HG03039 (cell line): ENCODE measurements around the gene UBXN7.
"Not testable (repeated sequence)": the region's sequence is repeated elsewhere in the genome, so short reads cannot be mapped to it uniquely, and the experiment has no call there.

ENCODE experiments used
- ATAC-seq: cut with Tn5 transposase; IDR thresholded peaks from one replicate; pipeline ENCODE4 v1.9.1; 2021; ENCODE audit warnings: mild to moderate bottlenecking, moderate library complexity; ENCODE audit not compliant: unreplicated experiment

UBXN7 gene

DNA sequence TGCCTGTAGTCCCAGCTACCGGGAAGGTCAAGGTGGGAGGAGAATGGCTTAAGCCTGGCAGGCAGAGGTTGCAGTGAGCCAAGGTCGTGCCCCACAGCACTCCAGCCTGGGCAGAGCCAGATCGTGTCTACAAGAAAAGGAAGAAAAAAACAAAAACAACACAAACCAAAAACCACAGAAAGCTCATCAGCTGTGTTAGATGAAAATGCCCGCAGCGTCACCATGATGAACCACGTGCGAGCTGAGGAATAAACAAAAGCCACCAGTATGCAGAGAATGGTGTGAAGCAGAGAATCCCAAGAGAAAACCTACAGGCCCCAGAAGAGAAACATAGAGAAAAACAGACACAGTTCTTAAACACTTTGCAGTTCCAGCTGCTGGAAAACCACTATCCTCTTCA is 74.3 kb downstream of the UBXN7 start:
- ATAC-seq: no peak

DNA sequence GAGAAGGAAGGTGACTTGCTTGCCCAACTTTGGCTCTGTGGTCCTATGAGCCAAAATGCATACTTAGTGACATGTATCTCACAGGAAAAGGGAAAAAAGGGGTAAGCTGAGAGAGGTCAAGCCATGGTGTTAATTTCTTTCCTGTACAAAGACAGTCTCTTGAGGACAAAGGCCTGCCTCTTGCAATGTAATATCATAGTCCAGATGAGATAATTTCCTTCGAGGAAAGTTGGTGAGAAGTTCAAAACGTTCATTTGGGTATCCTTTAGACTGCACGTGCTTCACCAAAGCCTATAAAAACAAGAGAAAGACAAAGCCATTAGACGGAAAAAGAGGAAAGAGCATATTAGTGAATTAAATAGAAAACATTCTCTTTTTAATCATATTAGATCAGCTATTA is 75.7 kb downstream of the UBXN7 start:
- ATAC-seq: no peak

DNA sequence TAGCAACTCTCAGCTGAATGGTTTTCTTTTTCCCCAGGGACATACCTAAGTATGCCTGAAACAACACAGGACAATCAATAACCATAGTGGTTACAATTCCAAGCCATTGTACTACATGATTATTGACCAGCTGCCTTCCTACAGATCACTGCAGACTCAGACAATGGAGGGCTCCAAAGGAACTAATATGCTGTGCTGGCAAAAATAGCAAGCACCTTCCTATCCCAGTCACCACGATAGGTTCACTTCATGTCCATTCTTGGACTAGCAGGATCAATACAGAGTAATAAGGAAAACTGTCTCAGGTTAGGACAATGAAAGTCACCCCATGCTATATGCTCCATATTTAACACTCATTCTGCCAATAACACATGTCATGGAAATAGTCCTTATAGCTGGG is 76.6 kb downstream of the UBXN7 start:
- ATAC-seq: no peak

DNA sequence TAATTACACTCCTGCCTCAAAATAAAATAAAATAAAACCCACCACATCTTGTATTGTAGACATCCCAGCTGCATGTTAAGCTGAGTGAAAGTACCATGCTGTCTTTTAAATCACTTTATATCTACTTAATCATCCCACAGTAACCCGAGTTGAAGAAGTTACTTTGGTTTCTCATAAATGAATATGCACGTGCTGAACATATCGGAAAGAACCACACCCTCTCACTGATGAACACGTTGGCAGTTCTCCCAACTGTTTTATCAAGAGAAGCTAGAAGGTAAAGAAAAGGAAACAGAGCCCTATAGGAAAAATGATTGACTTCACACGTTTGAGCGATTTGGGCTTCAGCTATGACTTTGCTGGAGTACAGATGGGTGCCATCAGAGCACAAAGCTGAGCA is 78.1 kb downstream of the UBXN7 start:
- no peak for ATAC-seq

DNA sequence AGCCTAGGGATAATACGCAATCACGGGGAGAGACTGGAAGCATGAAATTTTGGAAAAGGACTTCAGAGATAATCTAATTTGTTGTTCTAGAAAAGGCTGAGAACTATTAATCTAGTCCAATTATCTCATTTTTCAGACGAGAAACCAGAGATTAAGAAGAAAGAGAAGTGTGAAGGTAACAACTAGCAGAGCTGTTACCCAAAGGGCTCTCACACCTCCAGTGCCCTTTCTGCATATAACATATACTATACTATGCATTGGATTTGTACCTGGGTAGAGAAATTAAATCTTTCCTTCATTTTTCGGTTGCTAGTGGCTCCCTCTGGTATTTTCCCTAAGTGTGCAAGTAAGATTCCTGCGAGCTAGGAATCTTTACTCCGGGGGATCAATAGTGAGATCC is 80.7 kb downstream of the UBXN7 start:
- no peak for ATAC-seq

DNA sequence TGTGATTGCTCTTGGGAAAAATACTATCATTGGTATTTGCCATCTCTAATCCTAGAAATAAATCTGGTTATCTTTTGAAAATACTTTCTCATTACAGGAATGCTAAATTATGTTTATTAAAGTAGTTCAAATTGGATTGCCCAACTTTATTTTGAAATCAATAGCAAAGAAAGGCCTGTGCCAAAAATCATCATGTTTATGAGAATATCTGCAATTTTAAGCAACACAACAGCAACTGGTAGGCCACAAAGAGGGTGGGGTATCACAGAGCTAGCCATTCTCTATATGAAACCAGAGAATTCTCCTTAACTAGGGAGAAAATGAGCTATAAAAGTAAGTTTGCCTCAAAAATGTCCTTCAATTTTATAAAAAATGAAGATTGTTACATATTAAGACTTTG is 82.2 kb downstream of the UBXN7 start:
- no peak for ATAC-seq

DNA sequence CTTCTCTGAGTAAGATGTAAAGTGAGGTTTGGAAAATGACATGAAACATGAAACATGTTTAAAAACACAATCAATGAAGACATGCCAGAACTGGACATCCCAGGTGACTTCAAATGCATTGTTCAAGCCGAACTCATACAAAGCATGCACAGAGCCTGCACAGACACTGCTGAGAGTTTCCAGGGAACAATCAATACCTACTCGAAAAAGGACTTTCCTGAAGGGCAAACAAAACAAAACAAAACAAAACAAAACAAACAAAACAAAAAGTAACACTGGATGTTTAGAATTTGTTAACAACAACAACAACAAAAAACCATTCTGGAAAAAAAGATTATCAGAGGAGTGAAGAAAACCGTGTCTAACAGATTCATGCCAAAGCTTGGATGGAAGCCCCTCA is 83.5 kb downstream of the UBXN7 start:
- no peak for ATAC-seq

DNA sequence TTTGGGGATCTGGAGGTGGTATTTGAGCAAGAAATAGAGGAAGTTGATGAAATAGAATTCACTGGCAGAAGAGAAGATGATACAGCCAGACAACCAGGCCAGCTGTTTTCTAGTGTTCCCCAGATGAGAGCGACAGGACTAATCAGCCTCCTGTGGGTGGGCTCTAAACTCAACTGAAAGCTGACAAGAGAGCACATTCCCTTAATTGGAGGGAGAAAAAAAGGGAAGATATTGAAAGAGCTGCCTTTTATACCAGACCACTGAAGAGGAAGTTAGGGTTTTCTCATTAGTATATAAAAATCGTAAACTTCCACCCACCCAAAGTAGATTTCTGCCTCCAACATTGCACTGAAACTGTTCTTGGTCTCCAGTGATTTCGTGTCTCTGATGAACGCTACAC is 87.6 kb downstream of the UBXN7 start:
- ATAC-seq: no peak

DNA sequence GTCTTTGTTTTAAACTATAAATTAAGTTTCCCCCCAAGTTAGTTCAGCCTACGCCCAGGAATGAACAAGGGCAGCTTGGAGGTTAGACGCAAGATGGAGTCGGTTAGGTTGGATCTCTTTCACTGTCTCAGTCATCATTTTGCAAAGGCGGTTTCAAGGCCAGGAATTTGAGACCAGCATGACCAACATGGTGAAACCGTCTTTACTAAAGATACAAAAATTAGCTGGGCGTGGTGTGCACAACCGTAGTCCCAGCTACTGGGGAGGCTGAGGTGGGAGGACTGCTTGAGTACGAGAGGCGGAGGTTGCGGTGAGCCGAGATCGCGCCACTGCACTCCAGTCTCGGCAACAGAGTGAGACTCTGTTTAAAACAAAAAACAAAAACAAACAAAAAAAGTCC is 88.3 kb downstream of the UBXN7 start:
- ATAC-seq: not testable (repeated sequence)

DNA sequence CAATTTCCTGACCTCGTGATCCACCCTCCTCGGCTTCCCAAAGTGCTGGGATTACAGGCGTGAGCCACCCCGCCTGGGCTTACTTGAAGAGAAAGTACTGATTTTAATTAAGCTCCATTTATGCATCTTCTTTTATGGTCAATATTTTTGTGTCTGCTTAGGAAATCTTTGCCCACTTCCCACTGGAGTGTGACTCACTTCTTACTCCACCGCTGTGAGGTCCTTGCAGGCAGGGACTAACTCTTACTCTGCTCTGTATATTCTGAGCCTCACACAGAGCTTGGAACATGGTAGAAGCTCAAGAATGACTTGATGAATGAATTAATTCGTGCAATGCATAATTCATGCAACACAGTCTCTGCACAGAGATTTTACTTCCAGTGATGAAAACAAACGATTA is 91.1 kb downstream of the UBXN7 start:
- ATAC-seq: no peak

DNA sequence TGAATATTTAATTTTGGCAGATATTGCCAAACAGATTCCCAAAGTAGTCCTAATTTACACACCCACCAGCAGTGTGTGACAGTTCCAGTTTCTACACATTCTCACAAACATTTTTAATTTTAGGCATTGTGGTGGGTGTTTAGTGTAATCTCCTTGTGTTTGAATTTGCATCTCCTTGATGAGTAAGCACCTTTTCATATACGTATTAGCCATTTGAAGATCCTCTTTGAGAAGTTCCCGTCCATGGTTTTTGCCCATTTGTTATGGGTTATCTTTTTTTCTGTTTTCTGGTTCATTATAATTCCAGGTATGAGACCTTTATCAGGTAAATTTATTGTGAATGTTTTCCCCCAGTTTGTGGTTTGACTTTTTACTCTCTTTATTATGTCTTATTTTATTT is 91.8 kb downstream of the UBXN7 start:
- ATAC-seq: no peak

DNA sequence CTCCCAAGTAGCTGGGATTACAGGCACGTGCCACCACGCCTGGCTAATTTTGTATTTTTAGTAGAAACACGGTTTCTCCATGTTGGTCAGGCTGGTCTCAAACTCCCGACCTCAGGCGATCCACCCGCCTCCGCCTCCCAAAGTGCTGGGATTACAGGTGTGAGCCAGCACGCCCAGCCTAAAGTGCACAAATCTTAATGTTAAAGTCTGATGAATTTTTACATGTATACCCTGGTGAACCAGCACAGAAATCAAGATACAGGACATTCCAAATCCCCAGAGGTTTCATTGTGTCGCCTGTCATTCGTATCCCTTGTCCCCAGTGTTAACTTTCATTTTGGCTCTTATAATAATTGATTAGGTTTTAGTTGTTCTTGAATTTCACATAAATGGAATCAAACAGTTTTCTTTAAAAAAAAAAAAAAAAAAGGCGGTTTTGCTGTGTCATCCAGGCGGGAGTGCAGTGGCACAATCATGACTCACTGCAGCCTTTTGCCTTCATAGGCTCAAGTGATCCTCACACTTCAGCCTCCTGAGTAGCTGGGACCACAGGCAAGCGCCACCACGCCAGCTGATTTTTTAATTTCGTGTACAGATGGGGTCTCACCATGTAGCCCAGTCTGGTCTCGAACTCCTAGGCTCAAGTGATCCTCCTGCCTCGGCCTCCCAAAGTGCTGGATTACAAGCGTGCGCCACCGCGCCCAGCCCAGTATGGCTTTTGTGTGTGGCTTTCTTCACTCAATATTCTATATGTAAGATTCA is 92.6 kb downstream of the UBXN7 start:
- no peak for ATAC-seq

DNA sequence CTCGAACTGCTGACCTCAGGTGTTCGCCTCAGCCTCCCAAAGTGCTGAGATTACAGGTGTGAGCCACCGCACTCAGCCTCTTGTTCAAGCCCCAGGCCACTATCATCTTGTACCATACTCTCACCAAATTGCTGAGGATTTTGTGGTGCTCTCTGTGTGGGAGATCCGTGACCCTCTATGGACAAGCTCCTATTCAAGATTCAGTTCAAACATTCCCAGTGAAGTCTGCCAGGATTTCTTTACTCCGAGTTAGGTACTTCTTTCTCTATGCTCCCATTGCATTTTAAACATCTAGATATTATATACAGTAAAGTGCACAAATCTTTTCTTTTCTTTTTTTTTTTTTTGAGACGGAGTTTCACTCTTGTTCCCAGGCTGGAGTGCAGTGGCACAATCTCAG is 93.2 kb downstream of the UBXN7 start:
- ATAC-seq: no peak

DNA sequence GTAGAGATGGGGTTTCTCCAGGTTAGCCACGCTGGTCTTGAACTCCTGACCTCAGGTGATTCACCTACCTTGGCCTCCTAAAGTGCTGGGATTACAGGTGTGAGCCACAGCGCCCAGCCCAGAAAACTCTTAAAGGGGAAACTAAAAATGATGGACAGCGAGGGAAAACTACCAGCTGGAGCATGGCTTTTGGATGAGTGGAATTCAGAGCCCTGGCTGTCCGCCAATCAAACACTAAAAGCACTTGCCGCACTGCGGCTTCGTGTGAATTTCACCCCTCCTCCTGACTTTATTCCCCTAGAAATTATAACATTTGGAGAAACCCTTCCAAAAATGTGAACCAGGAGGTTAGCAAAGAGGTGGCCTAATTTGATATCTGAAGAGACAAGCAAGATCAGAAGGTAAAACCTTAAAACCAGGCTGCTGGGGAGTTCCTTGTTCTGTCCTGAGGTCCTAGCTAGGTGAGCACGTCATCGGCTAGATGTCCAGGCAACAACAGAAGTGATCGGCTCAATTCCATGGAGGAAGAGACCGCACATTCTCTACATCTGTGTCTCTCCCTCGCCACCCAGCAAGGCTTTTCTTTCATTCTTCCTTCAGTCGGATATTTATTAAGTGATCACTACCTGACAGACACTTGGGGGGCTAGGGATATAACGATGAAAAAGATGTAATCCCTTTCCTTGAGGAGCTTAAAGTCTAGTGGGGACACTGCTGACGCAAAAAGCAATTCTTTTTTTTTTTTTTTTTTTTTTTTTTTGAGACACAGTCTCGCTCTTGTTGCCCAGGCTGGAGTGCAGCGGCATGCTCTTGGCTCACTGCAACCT is 95.7 kb downstream of the UBXN7 start:
- ATAC-seq: no peak

DNA sequence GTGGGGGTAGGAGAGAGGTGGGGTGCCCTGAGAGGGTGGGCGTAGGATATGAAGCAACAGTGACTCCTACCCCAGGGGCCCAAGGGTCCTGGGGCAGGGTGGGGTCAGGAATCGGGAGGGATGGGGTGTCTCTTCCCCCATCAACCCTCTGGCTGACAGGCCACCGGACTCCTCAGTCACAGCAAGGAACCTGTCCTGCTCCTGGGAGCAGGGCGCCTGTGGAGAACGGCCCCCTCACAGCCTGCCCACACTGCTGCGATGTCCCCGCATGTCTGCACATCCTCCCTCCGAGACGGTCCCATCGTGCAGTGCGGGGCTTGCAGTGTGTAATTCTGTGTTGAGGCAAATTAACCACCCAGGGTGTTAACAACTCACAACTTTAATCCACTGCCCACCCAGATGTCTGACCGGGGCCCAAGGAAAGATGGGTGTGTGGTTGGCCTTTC is 96.7 kb downstream of the UBXN7 start:
- ATAC-seq: no peak

DNA sequence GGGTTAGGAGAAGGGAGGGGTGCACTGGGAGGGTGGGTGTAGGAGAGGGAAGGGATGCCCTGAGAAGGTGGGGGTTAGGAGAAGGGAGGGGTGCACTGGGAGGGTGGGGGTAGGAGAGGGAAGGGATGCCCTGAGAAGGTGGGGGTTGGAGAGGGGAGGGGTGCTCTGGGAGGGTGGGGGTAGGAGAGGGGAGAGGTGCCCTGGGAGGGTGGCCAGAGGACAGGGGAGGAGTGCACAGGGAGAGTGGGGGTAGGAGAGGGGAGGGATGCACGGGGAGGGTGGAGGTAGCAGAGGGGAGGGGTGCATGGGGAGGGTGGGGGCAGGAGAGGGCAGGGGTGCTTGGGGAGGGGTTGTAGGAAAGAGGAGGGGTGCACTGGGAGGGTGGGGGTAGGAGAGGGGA is 97.2 kb downstream of the UBXN7 start:
- ATAC-seq: no peak

DNA sequence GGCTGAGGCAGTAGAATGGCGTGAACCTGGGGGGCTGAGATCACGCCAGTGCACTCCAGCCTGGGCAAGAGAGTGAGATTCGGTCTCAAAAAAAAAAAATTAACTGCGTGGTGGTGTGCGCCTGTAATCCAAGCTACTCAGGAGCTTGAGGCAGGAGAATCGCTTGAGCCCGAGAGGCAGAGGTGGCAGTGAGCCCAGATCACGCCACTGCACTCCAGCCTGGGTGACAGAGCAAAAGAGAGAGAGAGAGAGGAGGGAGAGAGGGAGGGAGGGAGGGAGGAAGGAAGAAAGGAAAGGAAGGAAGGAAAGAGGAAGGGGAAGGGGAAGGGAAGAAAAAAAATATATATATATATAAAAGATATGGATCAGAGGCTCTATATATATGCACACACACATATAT is 100.1 kb downstream of the UBXN7 start:
- ATAC-seq: no peak

DNA sequence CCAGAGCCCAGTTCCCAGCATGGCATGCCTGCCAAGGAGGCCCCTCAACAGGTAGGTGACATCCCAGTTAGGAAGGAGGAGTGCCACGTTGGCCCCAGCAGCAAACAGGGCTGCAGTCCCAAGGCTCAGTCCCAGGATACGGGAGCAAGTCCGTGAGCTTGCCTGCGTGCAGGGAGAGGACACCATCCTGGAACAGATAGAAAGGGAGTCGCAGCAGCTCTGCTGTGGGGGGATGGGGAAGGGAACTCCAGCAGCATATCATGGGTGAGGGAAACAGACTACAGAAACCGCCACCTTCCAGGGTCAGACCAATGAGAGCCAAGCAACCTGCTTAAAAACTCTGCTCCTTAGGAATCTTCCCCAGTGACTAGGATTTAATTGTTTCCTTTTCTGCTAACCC is 104.8 kb downstream of the UBXN7 start:
- no peak for ATAC-seq

DNA sequence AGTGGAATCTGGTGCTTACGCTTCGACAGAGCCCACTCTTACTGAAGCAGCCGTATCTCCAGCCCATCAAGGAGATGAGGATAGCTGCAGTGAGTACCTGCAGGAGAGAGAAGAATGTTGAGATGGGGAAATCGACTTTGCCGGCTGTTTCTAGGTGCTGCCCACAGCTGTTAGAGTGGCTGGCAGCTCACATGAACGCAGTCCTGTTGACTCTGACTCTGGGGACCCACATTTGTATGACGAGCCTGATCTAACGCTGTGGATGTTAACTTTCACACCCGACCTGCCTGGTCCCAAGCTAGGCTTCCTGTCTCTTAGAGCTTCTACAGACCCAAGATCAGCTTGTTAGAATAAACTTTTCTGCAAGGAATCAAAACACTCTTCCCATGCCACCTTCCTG is 105.3 kb downstream of the UBXN7 start:
- no peak for ATAC-seq

DNA sequence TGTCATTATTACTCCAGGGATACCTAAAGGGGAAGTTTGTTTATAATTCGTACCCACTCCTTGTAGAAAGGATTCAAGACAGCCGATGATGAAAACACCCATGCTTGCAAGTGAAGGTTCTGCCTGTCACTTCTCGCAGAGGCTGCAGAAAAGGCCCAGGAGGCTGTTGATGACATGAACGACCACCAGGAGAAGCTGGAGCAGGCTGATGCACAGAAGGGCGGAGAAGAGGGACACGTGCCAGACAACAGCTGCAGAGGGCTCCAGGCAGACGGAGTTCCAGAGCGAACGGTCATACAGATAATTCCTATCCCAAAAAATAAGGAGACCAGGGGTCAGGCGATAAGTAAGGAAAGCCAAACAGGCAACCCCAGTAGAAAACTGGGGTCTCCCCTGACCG is 108.5 kb downstream of the UBXN7 start:
- no peak for ATAC-seq

DNA sequence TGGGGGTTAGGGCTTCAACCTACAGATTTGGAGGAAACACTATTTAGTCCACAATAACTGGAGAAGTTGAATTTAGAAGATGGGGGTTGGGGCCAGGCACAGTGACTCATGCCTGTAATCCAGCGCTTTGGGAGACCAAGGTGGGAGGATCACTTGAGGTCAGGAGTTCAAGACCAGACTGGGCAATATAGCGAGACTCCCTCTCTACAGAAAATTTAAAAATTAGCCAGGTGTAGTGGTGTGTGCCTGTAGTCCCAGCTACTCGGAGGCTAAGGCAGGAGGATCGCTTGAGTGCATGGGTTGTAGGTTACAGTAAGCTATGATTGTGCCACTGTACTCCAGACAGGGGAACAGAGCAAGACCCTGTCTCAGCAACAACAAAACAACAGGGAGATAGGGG is 109.2 kb downstream of the UBXN7 start:
- no peak for ATAC-seq

DNA sequence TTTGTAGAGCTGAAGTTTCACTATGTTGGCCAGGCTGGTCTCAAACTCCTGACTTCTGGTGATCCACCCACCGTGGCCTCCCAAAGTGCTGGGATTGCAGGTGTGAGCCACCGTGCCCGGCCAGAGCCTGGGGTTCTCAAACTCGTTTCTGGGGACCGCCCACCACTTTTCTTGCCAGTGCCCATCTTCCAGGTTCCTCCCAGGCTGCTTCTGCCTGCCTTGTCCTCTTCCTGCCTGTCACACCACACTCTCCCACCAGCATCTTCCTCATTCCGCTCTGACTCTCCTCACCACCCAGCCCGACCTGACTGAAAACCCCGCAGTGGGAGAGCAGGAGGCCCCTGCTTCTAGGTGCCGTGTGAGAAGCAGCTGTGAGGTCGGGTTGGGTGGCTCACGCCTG is 111.1 kb downstream of the UBXN7 start:
- ATAC-seq: no peak
